HG03439 (cell line): ENCODE measurements around the gene ERP27.

Source experiments
- ATAC-seq: cut with Tn5 transposase; IDR thresholded peaks from one replicate; pipeline ENCODE4 v1.9.1; 2021; ENCODE audit warnings: mild to moderate bottlenecking, moderate library complexity; ENCODE audit not compliant: unreplicated experiment

ERP27 gene

DNA sequence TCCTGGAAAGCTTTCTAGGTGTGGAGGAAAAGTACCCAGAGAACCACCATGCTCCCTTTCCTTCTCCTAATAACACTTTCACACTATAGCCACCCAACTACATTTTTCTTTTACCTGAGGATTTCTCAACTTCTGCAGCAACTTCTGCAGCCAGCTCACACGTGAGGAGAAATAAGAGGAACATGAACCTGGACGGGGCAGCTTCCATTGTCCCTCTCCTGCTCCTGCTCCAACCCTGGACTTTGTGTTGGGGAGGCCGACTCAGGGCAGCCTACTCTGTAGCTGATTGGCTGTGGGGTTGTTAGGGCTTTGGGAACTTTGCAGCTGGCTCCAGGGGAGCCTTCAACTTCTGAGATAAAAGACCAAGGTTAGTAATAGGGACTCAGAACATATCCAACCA lies at the start of gene ERP27:
TSS of gene ERP27 (minus strand) at position 237 of the 400 bp plus-strand sequence. CDS start at position 208, 29 bp downstream.
- no peak for ATAC-seq

DNA sequence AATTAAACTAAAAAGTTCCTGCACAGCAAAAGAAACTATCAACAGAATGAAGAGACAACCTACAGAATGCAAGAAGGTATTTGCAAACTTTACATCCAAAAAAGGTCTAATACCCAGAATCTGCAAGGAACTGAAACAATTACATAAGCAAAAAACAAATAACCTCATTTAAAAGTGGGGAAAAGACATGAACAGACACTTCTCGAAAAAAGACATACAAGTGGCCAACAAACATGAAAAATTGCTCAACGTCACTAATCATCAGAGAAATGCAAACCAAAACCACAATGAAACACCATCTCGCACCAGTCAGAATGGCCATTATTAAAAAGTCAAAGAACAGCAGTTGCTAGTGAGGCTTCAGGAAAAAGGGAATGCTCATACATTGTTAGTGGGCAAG lies 49.7 kb upstream of the ERP27 start:
- ATAC-seq, result no peak

DNA sequence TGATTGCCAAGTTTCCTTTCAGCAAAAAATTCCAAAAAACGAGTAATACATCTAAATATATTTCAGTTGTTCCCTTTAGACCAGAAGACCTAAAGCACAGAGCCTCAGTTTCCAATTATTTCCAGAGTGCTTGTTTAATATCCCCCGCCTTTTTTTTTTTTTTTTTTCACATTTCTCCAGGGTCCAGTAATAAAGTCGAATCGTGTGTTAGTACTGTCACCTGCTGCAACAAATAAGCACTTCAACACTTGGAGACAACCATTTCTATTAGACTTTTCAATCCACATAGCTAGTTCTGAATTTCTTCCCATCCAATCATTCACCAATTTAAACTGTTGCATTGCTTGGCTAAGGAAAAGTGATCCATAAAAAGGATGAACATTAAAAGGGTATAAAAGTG lies 48.1 kb upstream of the ERP27 start:
- ATAC-seq, result no peak

DNA sequence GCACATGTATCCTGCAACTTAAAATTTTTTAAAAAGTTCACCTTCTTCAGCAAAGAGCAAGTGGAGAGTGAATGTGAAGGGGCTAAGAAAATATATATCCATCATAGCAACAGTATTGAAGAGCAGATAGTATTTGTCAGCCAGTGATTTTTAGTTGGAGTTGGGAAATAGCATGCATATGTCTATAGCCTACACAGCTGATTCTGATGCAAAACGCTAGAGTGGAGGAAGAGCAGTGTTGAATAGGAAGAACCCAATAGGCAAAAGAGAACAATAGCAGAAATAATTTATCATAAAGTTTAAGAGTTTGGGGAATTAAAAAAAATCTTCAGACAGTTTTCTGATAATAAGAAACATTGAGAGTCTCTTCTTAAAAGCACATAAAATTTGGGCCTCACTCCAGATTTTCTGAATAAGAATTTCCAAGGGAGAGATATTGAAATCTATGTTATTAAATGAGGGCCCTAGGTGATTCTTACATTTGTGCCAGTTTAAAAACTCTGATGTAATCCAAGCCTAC lies 46.5 kb upstream of the ERP27 start:
- no peak for ATAC-seq

DNA sequence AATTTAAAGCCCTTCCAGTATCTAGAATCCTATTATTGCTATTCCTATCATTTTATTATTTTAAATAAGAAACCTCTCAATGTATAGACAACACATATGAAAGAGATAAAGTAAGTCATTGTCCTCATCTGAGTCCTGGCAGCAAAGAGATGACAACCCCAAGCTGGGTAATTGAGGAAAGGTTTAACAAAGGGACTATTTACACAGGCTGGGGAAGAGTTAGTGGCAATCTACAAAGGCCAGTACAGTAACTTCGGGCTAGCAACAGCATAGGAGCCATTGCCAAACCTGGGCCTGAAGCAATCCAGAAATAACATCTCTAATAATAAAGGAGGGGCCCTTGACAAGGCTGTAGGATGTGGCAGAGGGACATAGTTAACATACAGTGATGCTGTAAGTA lies 45.7 kb upstream of the ERP27 start:
- no peak for ATAC-seq

DNA sequence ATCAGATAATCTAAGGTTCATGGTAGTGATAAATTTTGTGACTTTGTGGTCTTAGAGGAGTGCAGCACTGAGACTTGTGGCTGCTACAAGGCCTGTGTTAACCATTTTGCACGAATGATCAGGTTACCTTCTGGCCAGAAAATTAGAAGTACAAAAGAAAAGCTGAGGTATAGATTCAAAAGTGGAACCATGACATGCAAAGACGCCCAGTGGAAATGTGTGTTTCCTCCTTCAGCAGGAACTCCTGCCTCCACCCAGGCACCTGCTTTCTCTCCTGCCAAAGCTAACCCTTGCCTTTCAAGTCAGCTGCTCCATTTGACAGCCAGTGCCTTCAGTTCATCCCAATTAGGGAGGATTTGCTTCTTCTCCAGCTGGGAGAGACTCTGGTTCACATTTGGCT lies 44.7 kb upstream of the ERP27 start:
- ATAC-seq, result no peak

DNA sequence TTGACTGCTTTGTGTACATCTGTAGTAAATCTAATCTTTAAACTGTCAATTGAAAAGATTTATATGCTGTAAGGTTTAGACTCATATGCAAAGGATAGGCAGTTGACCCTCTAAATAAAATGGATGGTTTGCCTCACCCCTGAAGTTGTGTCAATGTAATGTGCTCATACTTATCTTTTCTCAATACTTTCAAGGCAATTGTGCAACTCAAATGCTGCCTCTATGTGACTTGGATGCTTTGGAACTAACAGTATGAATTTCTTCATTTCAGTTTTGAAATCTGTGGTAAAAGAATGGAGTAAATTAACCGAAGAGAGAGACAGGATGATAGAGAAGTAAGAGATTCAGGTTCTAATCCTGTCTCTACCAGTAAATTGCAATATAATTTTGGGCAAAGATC lies 44.2 kb upstream of the ERP27 start:
- no peak for ATAC-seq

DNA sequence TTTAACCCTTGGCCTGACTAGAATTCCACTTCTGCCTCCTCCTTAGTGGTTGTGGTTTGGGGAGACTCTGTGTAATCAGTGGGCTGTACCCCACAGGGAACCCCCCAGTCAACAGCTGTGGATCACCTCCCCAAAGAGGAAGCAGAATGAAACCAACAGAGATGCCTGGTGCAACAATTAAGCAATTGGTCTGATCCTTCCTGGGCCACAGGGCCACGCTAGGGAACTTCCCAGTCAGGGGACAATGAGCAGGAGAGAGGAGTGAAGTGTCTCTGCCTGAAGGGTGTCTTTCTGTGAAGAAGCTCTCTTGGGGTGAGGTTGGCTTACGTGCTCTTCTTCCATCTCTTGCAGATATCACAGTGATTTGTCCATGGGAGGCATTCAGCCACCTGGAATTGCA lies 42.7 kb upstream of the ERP27 start:
- no peak for ATAC-seq

DNA sequence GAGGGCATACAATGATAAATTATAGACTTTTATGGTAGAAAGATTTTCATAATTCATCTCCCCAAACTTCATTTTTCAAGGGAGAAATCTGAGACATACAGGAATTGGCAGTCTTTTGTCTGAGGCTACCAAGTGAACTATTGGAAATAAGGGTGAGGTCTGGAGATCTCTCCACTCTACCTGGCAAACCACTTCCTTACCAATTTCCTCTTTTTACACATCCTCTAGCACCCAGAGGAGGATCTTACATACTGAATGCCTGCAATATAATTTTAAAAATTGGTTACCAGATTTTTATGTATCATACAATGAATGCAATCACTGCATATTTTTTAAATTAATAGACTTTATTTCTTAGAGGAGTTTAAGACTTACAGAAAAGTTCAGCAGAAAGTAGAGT lies 41.1 kb upstream of the ERP27 start:
- no peak for ATAC-seq

DNA sequence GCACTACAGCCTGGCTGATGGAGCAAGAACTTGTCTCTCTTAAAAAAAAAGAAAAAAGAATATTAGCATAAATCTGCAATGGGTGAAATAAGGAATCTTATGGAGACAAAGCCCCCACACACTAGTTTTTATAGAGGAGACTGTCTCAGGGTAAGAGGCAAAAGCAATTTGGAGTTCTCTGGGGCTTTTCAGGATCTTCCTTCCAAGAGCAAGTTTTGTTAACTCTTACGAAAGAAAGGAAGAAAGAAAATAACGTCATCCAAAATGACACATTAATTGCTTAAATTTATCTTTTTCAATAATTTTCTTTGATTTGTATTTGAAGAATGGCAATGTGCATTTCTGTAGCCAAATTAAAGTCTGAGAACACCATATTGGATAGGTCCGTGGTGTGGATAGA lies 38.3 kb upstream of the ERP27 start:
- no peak for ATAC-seq

DNA sequence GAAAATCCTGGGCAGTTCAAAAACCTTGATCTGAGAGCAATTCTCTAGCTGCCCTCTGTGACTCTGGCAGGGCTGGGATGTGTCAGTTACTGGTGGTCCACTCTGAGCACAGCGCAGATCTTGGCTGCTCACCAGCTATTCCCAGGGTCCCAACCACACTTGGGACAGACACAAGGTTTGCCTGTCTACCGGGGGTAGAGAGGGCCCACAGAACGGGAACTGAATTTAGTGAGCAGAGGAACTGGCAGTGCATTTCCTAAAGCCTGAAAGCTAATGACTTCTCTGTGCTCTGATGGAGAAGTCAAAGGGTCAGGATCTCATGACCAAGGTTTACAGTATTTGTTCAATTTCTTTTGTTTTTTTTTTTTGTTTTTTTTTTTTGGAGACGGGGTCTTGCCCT lies 37.1 kb upstream of the ERP27 start:
- ATAC-seq, result no peak

DNA sequence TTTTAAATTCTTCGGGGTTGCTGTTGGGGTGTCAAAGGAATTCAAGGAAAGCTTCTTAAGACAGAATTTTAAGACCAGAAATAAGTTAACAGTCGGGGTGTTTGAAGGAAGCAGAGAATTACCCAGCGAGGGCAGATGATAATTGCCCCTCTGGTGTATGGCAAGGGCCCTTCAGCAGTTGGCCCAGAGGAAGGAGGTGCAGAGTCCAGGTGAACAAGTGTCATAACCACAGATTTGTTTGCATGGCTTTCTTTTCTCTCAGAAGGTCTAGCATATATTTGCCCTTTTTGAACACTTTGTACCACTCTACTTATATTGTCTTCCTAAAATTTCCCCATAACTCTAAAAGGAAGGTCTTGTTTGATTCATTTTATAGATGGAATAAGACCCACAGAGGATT lies 36.3 kb upstream of the ERP27 start:
- ATAC-seq, result no peak

DNA sequence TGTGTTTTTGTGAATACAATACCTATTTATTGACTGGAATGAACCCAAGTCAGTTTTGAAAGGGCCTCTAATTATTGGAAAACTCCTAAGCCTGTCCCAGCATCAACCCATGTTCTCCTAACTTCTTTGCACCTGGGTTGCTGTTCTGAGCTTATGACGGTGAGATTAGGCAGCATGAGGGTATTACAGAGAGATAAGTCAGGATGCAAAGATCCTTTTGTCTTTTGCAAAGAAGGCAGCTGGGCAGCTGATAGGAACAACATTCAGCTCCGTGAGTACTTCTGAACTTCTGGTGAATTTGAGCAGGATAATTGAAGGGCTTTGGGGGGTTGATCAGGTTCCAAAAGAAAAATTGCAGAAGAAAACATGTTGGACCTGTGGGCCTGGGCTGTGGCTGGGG lies 34.5 kb upstream of the ERP27 start, which contains the start of gene PDE6H:
TSS of gene PDE6H (plus strand) at position 227 of the 400 bp plus-strand sequence. CDS start 4,971 bp downstream, outside the sequence.
- no peak for ATAC-seq

DNA sequence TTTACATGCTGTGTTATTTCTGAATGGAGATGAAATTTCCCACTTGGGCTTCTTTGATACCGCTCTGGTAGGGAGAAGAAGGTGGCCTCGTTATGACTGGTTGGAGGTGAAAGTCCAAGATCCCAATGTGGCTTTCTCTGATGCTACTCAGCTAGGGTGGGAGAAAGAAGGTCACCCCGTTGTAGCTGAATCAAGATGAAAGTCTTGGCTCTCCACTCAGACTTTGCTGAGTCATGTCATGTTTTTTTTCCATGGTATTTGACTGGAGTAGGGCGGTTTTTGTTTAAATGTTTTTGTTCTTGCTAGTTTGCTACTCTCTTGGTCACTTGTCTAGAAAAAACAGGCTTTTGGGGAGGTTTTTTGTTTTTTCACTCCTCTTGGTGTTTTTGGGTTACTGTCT lies 32.1 kb upstream of the ERP27 start:
- ATAC-seq, result no peak

DNA sequence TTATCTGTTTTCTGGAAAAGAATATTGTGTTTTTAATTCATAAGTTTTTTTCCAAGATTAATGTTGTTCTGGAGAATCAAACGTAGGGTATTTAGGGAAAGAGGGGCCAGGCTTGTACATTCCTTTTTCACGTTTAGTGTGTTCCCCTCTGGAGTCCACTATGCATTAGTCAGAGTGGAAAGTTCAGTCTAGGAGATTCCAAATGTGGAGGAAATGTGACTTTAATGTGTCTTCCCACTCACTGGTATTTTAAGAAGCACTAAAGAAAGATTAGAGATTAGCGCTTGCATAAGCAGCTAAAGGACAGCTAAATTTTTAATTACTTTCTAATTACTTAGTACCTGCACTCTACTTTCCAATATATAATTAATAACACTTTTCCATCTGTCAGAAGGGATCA lies 30.1 kb upstream of the ERP27 start:
- ATAC-seq, result no peak

DNA sequence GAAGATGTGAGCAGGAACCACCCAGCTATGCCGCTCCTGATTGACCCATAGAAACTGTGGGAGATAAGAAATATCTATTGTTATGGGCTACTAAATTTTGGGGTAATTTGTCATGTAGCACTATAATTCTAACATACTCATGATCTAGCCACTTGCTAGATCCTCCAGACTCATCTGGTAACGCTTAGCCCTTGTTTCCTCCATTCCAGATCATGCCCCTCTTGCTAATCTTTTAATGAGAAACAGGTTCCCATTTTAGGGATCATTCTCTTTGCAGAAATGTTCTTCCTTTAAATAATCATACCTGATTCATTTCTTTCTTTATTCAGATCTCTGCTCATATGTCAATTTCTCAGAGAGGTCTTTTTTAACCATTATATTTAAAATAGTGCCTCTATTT lies 26.9 kb upstream of the ERP27 start:
- no peak for ATAC-seq

DNA sequence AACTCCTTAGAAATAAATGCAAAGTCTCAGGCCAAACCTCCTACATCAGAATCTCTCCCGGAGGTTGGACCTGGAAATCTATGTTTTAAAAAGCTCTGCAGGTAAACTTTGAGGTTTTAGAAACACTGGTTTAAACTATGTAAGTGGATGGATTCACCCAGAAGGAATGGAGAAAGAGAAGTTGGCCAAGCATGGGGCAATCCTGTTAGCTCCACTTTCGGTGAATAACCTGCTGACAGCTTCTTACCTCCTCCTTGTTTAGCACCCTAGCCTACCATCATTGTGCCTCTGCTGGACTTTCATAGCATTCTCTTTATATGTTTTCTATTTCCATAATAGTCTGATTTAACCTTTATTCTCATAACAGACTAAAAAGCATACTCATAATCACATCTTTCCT lies 26.1 kb upstream of the ERP27 start:
- no peak for ATAC-seq

DNA sequence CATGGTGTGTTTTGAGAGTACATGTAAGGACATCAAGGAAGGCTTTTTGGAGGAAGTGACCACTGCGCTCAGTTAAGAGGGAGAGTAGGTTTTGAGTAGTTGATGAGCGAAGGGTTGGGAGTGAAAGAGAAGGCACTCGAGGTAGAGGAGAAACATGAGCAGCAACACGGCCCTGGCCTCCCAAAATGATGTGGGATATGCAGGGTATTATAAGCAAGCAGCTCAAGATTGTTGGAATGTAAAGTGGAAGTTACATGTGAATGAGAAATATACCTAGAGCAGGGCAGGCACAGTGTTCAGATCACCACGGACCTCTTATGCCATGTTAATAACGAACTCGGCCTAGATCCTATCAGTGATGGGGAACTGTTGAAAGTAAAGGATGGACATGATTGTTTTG lies 25.2 kb upstream of the ERP27 start:
- no peak for ATAC-seq

DNA sequence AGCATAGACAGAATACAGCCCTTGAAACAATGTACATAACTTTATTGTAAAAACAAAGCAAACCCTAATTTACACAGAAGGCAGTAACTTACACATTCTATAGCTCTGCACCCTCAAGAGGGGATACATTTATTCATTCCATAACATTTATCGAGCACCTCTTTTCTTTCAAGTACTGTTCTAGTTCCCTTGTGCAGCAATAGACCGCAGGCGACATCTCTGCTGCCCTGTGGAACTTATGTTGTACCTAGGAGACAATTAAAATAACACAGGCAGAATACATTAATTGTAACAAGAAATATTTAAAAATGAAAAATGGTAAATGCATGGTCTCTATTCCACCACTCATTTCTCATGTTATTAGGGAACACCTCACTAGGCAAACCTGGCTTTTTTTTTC lies 24.5 kb upstream of the ERP27 start:
- ATAC-seq, result no peak

DNA sequence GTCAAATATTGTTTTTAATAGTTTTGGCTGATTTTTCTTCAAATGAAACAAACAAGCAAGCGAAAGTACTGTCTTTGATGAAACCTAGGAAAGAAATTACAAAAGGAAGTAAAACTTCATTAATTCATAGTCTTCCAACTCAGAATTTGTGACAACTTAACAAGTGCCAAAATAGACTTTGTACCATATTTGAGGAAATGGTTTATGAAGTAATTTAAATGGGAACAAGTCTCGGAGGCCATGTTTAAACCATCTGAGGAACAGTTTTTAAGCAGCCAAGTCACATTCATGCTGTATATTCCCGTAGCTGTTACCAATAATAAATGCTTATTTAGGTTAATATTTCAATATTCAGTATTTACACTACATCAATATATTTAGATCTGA lies 23.8 kb upstream of the ERP27 start:
- no peak for ATAC-seq

DNA sequence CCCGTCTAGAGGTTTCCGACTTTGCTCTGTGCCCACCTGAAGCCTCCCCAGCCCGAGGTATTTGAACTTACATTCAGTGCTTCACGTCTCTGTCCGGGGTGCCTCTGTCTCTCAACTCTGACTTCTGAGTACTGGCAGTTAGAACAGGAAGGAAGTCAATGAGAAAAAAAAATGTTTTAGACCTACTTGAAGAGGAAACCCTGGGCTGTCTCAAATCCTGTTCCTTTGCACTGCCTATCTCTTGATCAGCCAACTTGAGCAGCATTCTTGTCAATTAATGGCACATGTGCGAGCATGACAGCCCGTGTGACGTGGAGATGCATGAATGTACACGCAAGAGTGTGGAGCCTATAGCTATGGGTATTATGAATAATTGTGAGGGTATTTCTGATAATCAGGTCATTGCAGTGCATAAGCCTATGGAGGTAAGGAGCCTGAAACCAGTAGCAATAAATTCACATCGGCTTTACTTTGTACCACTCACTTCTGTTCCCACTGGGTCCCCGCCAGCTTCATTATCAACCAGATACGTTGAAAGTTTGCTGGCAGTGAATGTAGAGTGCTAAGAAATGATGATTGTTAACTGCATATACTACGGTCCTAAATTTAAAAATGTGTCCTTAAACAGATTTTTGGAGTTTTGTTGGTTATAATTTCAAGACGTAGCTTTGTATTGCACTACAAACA lies 23.3 kb upstream of the ERP27 start, which contains the start of gene ARHGDIB:
TSS of gene ARHGDIB (minus strand) at position 136 of the 687 bp plus-strand sequence. CDS start 10,889 bp downstream, outside the sequence.
- peak; percentile 61 for ATAC-seq

DNA sequence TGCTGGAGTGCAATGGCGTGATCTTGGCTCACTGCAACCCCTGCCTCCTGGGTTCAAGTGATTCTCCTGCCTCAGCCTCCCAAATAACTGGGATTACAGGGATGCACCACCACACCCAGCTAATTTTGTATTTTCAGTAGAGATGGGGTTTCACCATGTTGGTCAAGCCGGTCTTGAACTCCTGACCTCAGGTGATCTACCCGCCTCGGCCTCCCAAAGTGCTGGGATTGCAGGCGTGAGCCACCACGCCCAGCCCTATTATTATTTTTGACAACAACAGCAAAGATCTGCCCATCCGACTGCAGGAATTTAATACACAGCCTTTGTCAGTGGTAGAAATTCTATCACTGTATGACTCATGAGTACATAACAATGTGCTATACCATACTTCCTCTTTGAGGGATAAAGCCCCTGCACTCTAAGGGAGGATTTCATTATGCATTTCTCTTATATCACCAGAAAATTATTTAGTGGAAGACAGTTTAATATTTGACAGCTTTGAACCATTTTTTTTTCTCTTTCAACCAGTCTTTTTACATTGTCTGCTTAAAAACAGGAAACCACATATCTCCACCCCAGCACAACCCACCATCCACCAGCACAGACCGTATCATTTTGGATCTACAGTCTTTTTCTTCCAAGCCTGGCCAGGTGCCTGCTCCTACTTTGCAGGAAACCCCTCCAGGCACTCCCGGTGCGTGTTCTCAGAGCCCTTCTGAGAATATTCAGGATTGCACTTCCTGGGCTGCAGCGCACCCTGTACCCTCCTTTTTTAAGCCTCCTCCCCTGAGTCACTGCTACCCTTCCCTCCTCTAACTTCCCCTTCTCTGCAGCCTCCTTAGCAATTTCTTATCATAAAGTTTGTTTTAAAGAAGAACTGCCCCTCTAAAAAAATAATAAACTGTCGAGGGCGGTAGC lies 22.5 kb upstream of the ERP27 start:
- ATAC-seq, result peak; percentile 38
